Coronary artery (tissue), 2 donors: ENCODE results near the gene NUP50.

ENCODE experiments used
- DNase-seq: peaks from one replicate; pipeline ENCODE4 v3.0.0-alpha.2; 2017; ENCODE audit warnings: low spot score
- H3K27ac ChIP-seq, 2 donors: fragments of 200-600 bp; sonication (generic); one replicate each; pipeline ENCODE4 v1.5.1; 2016 to 2019
- H3K4me3 ChIP-seq: fragments of 200-600 bp; sonication (generic); 2 replicates; pipeline ENCODE4 v1.5.1; 2016; ENCODE audit warnings: mild to moderate bottlenecking, moderate library complexity
- TF ChIP-seq, protein P1 (sequence below): fragments of 200-600 bp; sonication (generic); IDR thresholded peaks from one replicate; pipeline ENCODE4 v1.5.1; 2019; ENCODE audit warnings: antibody characterized with exemption

The NUP50 gene

DNA sequence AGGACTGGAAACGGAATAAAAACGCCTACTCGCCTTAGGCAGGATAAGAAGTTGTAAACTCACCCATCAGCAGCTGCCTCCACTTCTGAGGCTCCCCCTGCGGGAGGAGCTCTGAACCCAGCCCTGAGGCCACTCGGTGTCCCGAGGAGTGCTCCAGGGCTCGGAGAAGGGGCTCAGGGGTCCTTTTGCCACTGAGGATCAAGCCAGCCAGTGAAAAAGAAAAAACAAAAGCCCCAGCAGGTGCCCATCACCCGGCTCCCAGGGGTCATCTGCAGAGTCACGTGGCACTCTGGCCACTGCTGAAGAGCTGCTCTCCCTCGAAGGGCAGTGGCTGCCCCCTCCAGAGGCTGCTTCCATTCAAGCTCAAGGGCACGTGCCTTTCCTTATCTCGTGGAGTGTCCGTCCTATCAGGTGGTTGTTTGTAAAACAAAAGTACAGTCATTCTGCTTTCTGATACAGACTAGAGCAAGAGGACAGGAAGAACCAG lies 29.0 kb downstream of the NUP50 start:
- Histone ChIP-seq H3K27ac (no peak overlapping the region), H3K4me3 (no peak overlapping the region)
- TF ChIP-seq, protein P1, sequence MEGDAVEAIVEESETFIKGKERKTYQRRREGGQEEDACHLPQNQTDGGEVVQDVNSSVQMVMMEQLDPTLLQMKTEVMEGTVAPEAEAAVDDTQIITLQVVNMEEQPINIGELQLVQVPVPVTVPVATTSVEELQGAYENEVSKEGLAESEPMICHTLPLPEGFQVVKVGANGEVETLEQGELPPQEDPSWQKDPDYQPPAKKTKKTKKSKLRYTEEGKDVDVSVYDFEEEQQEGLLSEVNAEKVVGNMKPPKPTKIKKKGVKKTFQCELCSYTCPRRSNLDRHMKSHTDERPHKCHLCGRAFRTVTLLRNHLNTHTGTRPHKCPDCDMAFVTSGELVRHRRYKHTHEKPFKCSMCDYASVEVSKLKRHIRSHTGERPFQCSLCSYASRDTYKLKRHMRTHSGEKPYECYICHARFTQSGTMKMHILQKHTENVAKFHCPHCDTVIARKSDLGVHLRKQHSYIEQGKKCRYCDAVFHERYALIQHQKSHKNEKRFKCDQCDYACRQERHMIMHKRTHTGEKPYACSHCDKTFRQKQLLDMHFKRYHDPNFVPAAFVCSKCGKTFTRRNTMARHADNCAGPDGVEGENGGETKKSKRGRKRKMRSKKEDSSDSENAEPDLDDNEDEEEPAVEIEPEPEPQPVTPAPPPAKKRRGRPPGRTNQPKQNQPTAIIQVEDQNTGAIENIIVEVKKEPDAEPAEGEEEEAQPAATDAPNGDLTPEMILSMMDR, result no peak
- no peak for DNase-seq

DNA sequence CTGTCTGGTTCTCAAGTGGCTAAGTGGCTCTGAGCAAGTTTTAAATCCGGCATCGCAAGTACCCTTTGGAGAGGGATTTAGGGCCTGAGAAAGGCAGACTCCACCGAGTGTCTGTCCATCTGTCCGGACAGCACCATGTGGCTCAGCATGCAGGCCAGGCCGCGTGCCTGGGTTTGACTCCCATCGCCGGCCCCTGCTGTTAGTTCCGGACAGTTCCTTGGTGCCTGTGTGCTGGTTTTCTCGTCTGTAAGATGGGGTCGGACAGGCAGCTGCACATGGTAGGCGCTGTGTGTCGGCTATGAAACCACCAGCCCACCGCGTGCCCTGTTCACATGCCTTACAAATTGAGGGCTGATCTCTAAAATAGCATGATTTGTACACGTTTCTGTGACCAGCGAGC lies 31.0 kb downstream of the NUP50 start:
- Histone ChIP-seq H3K4me3 (no peak overlapping the region), H3K27ac (no peak overlapping the region)
- no peak for DNase-seq
- TF ChIP-seq, protein P1, result no peak

DNA sequence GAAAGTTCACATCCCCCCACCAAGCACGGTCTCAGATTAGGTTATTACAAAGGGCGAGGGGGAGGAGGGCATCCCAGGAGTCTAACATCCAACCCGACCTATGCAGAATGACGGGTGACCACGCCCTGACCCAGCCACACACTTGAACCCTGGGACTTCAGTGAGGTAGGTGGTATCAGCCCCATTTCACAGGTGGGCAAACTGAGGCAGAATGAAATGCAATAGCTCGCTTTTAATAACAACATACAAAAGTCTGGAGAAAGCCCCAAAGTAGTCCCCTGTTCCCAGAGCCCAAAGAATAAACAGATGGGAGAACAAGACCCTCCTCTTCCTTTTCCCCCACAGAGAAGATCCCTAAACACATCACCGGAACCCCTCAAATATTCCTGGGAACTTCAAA lies 31.9 kb downstream of the NUP50 start:
- no peak for DNase-seq
- no peak overlapping the region for H3K4me3 ChIP-seq
- H3K27ac ChIP-seq, result no peak overlapping the region
- TF ChIP-seq, protein P1, result no peak

DNA sequence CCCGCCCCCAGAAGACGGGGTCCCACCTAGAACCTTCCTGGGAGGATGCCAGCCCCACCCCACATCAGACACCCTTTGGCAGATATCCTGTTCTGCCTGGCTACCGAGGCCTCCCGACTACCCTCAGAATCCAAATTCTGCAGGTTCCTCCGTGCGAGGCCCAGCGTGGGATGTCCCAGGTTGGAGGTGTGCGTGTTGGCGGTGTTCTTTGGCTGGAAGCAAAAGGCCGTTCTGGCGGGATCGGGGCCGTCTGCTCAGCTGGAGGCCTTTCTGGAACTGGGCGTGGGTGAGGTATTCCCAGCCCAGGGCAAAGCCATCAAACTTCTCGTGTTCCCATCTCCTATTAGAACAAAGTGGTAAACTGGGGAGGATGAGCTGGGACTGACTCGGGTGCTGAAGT lies 32.6 kb downstream of the NUP50 start:
- TF ChIP-seq, protein P1, result no peak
- H3K27ac ChIP-seq, result no peak overlapping the region

DNA sequence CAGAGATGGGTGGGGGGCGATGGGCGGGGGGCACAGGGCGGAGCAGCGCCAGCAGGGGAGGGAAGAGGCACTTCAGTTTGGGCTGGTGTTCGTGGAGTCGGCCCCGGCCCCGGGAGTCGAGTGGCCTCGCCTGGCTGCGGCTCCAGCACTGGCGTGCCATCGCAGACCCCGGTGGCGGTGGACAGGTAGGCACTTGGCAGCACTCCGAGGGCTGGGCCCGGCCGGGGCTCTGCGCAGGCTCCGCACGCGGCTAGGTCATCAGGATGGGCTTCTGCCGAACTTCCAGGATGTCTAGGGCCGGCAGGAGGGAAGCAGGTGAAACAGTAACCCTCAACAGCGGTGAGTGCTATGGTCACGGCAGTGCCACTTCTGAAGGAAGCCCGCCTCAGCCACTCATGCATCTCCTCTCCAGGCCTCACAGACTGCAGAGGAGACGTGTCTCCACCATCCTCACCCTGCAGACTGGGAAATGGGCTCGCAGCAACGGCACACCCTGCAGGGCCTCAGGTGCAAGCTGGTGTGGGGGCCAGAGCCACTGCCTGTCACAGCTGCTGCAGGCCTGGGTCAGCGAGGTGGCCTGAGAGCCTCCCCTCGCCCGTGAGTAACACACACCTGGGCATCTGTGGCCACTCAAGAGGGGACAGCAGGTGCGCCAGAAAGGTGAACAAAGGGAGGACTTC lies 33.3 kb downstream of the NUP50 start:
- H3K4me3 ChIP-seq, result no peak overlapping the region
- TF ChIP-seq, protein P1, result no peak
- DNase-seq, result no peak
- H3K27ac ChIP-seq, result no peak overlapping the region

More for the DNA sequence above, 32.6 kb downstream of the NUP50 start:
- H3K4me3 ChIP-seq, result no peak overlapping the region
- no peak for DNase-seq

DNA sequence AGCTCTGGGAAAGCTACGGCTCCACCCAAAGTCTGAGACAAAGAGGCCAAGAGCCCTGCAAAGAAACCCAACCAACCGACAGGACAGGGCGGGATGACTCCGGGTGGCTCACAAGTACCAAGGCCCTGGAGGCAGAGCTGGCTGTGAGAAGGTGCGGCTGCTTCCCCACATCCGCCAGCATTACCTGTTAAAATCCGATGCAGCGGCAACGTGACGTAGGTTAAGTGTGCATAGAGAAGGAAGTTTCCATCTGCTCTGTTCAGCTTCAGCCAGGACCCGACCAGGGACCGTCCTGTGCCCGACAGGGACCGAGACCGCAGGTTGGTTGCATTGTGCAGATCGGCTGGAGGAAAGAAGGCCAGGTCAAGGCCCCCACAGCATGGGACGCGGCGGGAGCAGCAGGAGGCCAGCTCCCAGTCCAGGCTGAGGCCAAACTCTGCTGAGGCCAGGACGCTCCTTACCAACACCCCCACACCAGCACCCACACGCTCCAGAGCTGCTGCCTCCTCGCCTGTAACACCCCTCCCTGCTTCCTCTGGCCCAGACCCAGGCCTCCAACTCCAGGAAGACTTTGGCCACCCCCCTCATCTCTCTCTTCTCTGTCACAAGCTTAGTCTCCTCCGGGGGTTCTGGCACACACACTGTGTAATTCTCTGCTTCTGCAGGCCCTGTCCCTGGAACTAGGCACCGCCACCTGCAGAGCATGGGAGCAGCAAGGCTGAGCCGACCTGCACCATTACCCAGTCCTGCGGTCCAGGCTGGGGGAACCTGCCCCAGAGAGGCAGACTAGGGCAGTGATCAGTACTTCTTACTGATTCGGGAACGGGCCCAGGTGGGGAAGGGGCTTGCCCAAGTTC lies 34.1 kb downstream of the NUP50 start:
- DNase-seq, result no peak
- no peak overlapping the region for H3K27ac ChIP-seq
- H3K4me3 ChIP-seq, result no peak overlapping the region
- TF ChIP-seq, protein P1, result no peak
